Erythroblast (primary cell): ENCODE measurements around the gene FOXN4.

Experiments
- DNase-seq, 2 experiments: peaks; one replicate each; lab custom pipeline; 2025; lab: John Stamatoyannopoulos, UW
- GATA1 ChIP-seq: IDR thresholded peaks from 2 replicates; pipeline ENCODE4 v1.6.1; 2011; ENCODE audit warnings: low read depth, mild to moderate bottlenecking, control low read depth, low read length, moderate library complexity
- POLR2A ChIP-seq: IDR thresholded peaks from 2 replicates; pipeline ENCODE4 v1.6.1; 2011; ENCODE audit warnings: mild to moderate bottlenecking, low read length

The FOXN4 gene

GRCh38 chr12:109253913-109254544 lies 55.1 kb downstream of the FOXN4 start:
- no peak for TF ChIP-seq GATA1
- no peak for TF ChIP-seq POLR2A
- DNase-seq: no peak

- no peak for TF ChIP-seq GATA1
- TF ChIP-seq POLR2A: no peak
- DNase-seq: no peak
These were observed 56.3 kb downstream of the FOXN4 start for GRCh38 chr12:109252799-109253198.

GRCh38 chr12:109250523-109250922 lies 58.6 kb downstream of the FOXN4 start:
- TF ChIP-seq POLR2A (no peak), GATA1 (no peak)
- no peak for DNase-seq

- no peak for TF ChIP-seq POLR2A
- DNase-seq: no peak
These were observed 61.0 kb downstream of the FOXN4 start for GRCh38 chr12:109247831-109248654.

- DNase-seq: no peak
- TF ChIP-seq GATA1 (no peak), POLR2A (no peak)
These were observed 62.9 kb downstream of the FOXN4 start for GRCh38 chr12:109246221-109246620.

GRCh38 chr12:109244073-109244472 lies 65.0 kb downstream of the FOXN4 start:
- no peak for TF ChIP-seq POLR2A
- no peak for TF ChIP-seq GATA1
- no peak for DNase-seq

- no peak for DNase-seq
- no peak for TF ChIP-seq POLR2A
These were observed 67.1 kb downstream of the FOXN4 start for GRCh38 chr12:109241936-109242335.

- TF ChIP-seq GATA1: no peak
- no peak for TF ChIP-seq POLR2A
- DNase-seq: no peak
These were observed 68.7 kb downstream of the FOXN4 start for GRCh38 chr12:109240365-109240764.

GRCh38 chr12:109239691-109240090 lies 69.4 kb downstream of the FOXN4 start:
- no peak for DNase-seq
- TF ChIP-seq GATA1 (no peak), POLR2A (no peak)

GRCh38 chr12:109239179-109239578 lies 69.9 kb downstream of the FOXN4 start:
- TF ChIP-seq POLR2A (no peak), GATA1 (no peak)
- no peak for DNase-seq

GRCh38 chr12:109236257-109236656 lies 72.8 kb downstream of the FOXN4 start:
- no peak for DNase-seq
- TF ChIP-seq POLR2A (no peak), GATA1 (no peak)

GRCh38 chr12:109234012-109234411 lies 75.1 kb downstream of the FOXN4 start:
- no peak for TF ChIP-seq POLR2A
- DNase-seq: no peak

- TF ChIP-seq POLR2A (no peak), GATA1 (no peak)
- DNase-seq: no peak
These were observed 76.4 kb downstream of the FOXN4 start for GRCh38 chr12:109232731-109233130.

GRCh38 chr12:109230193-109230592 lies 78.9 kb downstream of the FOXN4 start:
- DNase-seq: no peak
- no peak for TF ChIP-seq GATA1
- no peak for TF ChIP-seq POLR2A

GRCh38 chr12:109228664-109229063 lies 80.4 kb downstream of the FOXN4 start:
- TF ChIP-seq POLR2A (no peak), GATA1 (no peak)
- no peak for DNase-seq
